Measurements from ENCODE around the gene UMOD. TPM values are rescaled to one million over a fixed set of nuclear protein-coding genes. Genes with fewer than 3 reads are reported as not detected.

The UMOD gene
- total RNA-seq, 1 experiment from 2014 or later: not detected

GRCh38 chr16:20303012-20303411, 49.5 kb downstream of the UMOD start:
- Mint-ChIP-seq H3K27me3 (ENCODE audit: insufficient read depth, unreplicated experiment) (peaks cover 48% of the 10 kb centered on the region), H3K4me3 (ENCODE audit: unreplicated experiment) (no peak overlapping the region), H3K36me3 (ENCODE audit: insufficient read depth, unreplicated experiment) (no peaks in the 10 kb centered on the region), H3K9me3 (ENCODE audit: unreplicated experiment) (peaks cover 8% of the 10 kb centered on the region), H3K4me1 (ENCODE audit: insufficient read depth, unreplicated experiment) (no peaks in the 10 kb centered on the region), H3K27ac (ENCODE audit: low read depth, unreplicated experiment) (no peak overlapping the region)
- intact Hi-C loops (cut with micrococcal nuclease): no loop called here
- TF ChIP-seq CTCF (IDR thresholded peaks at IDR 0.05; ENCODE audit: unreplicated experiment): no peak
- CTCF ChIA-PET: interaction anchor here (0.6 to 15.8 kb wide), 7 partner anchors 23 to 696 kb away, joined by 3 to 456 read pairs (median 3); no protein-coding TSS in a partner anchor
- no peak for DNase-seq (ENCODE audit: unreplicated experiment)
- BruUV-seq (replicated peaks): no TSS peak
- POLR2A ChIA-PET: no interaction called here

GRCh38 chr16:20302389-20302788, 50.1 kb downstream of the UMOD start:
- POLR2A ChIA-PET: no interaction called here

GRCh38 chr16:20301840-20302239, 50.7 kb downstream of the UMOD start:
- H3K27ac Mint-ChIP-seq (ENCODE audit: low read depth, unreplicated experiment): no peak overlapping the region
- peaks cover 8% of the 10 kb centered on the region for H3K9me3 Mint-ChIP-seq (ENCODE audit: unreplicated experiment)
- peaks cover 54% of the 10 kb centered on the region for H3K27me3 Mint-ChIP-seq (ENCODE audit: insufficient read depth, unreplicated experiment)
- no TSS peak for BruUV-seq (replicated peaks)
- no peaks in the 10 kb centered on the region for H3K4me1 Mint-ChIP-seq (ENCODE audit: insufficient read depth, unreplicated experiment)
- TF ChIP-seq CTCF (IDR thresholded peaks at IDR 0.05; ENCODE audit: unreplicated experiment): no peak
- CTCF ChIA-PET: interaction anchor here (0.6 to 15.8 kb wide), 13 partner anchors 8 to 674 kb away, joined by 3 to 456 read pairs (median 8); no protein-coding TSS in a partner anchor
- no peaks in the 10 kb centered on the region for H3K36me3 Mint-ChIP-seq (ENCODE audit: insufficient read depth, unreplicated experiment)
- POLR2A ChIA-PET: no interaction called here
- DNase-seq (ENCODE audit: unreplicated experiment): no peak
- intact Hi-C loops (cut with micrococcal nuclease): loop anchor here (2.0 kb wide), 2 partner anchors 321 to 403 kb away; no protein-coding TSS in a partner anchor
- no peak overlapping the region for H3K4me3 Mint-ChIP-seq (ENCODE audit: unreplicated experiment)

More at GRCh38 chr16:20302389-20302788, 50.1 kb downstream of the UMOD start:
- Mint-ChIP-seq H3K36me3 (ENCODE audit: insufficient read depth, unreplicated experiment) (no peaks in the 10 kb centered on the region), H3K9me3 (ENCODE audit: unreplicated experiment) (peaks cover 8% of the 10 kb centered on the region), H3K27ac (ENCODE audit: low read depth, unreplicated experiment) (no peak overlapping the region), H3K4me3 (ENCODE audit: unreplicated experiment) (no peak overlapping the region), H3K4me1 (ENCODE audit: insufficient read depth, unreplicated experiment) (no peaks in the 10 kb centered on the region), H3K27me3 (ENCODE audit: insufficient read depth, unreplicated experiment) (peaks cover 54% of the 10 kb centered on the region)
- DNase-seq (ENCODE audit: unreplicated experiment): no peak
- no TSS peak for BruUV-seq (replicated peaks)
- CTCF ChIA-PET: interaction anchor here (0.9 to 15.8 kb wide), 7 partner anchors 7 to 411 kb away, joined by 3 to 456 read pairs (median 15); no protein-coding TSS in a partner anchor
- intact Hi-C loops (cut with micrococcal nuclease): no loop called here
- TF ChIP-seq CTCF (IDR thresholded peaks at IDR 0.05; ENCODE audit: unreplicated experiment): no peak

- TF ChIP-seq CTCF (IDR thresholded peaks at IDR 0.05; ENCODE audit: unreplicated experiment): peak; percentile 74
- BruUV-seq (replicated peaks): no TSS peak
- H3K36me3 Mint-ChIP-seq (ENCODE audit: insufficient read depth, unreplicated experiment): no peaks in the 10 kb centered on the region
- ChIA-PET POLR2A (interaction anchor here (0.6 to 1.6 kb wide), 2 partner anchors 393 to 613 kb away, joined by 3 to 7 read pairs; no protein-coding TSS in a partner anchor), CTCF (interaction anchor here (0.6 to 15.8 kb wide), 46 partner anchors 9 to 828 kb away, joined by 3 to 456 read pairs (median 4); partner anchors contain the start of genes IQCK, KNOP1 and PDILT)
- peak; percentile 68 for DNase-seq (ENCODE audit: unreplicated experiment)
- H3K4me3 Mint-ChIP-seq (ENCODE audit: unreplicated experiment): no peak overlapping the region
- intact Hi-C loops (cut with micrococcal nuclease): loop anchor here (1.0 to 2.0 kb wide), 4 partner anchors 85 to 402 kb away; no protein-coding TSS in a partner anchor
- H3K27ac Mint-ChIP-seq (ENCODE audit: low read depth, unreplicated experiment): no peak overlapping the region
- no peaks in the 10 kb centered on the region for H3K4me1 Mint-ChIP-seq (ENCODE audit: insufficient read depth, unreplicated experiment)
- peaks cover 8% of the 10 kb centered on the region for H3K9me3 Mint-ChIP-seq (ENCODE audit: unreplicated experiment)
- H3K27me3 Mint-ChIP-seq (ENCODE audit: insufficient read depth, unreplicated experiment): peaks cover 54% of the 10 kb centered on the region
Observed at GRCh38 chr16:20300312-20301097, 52.0 kb downstream of the UMOD start.
